ENCODE results near the gene EIF4EBP3.

GRCh38 chr5:140550147-140551079 is 3.0 kb downstream of the EIF4EBP3 start:
- TF ChIP-seq POLR2AphosphoS5 (IDR thresholded peaks at IDR 0.05; ENCODE audit: low read depth, low read length) (no peak), SIN3A (IDR thresholded peaks at IDR 0.05; ENCODE audit: borderline replicate concordance, insufficient read depth, low read length) (no peak)

Data from PFSK-1 (cell line).